GM12865 (cell line): Measurements from ENCODE around the gene FAM50A.

Experiments used
- DNase-seq: peaks from one replicate; pipeline ENCODE4 v3.0.0; 2010; ENCODE audit warnings: low read depth
- H3K4me3 ChIP-seq: 2 replicates; pipeline ENCODE4 v1.5.1; 2011; ENCODE audit warnings: mild to moderate bottlenecking, low read depth, low read length, control low read depth
- CTCF ChIP-seq: IDR thresholded peaks from 2 replicates; pipeline ENCODE4 v1.5.1; 2011; ENCODE audit warnings: low read length, control low read depth, low read depth, inconsistent platforms; ENCODE audit not compliant: insufficient read depth; ENCODE audit errors: missing control alignments

The FAM50A gene

GRCh38 chrX:154404625-154405192 is 39.2 kb upstream of the FAM50A start:
- no peak for TF ChIP-seq CTCF
- no peak overlapping the region for H3K4me3 ChIP-seq

GRCh38 chrX:154408659-154409221 is 35.2 kb upstream of the FAM50A start:
- peak overlapping the region; percentile 48 for H3K4me3 ChIP-seq
- TF ChIP-seq CTCF, result no peak
- peak; percentile 20 for DNase-seq

More at GRCh38 chrX:154404625-154405192, 39.2 kb upstream of the FAM50A start:
- DNase-seq, result no peak

- TF ChIP-seq CTCF, result no peak
- peak within 1 kb of the TSS; percentile 48 for H3K4me3 ChIP-seq
- peak; percentile 80 for DNase-seq
These were observed 34.6 kb upstream of the FAM50A start, which contains the start of gene DNASE1L1 for GRCh38 chrX:154409222-154409871. TSS of gene DNASE1L1 (minus strand) at chrX:154409254. CDS start at chrX:154405568, 3,686 bp downstream.

- DNase-seq, result peak; percentile 73
- TF ChIP-seq CTCF, result no peak
These were observed 32.0 kb upstream of the FAM50A start for GRCh38 chrX:154411981-154412340.

DNA sequence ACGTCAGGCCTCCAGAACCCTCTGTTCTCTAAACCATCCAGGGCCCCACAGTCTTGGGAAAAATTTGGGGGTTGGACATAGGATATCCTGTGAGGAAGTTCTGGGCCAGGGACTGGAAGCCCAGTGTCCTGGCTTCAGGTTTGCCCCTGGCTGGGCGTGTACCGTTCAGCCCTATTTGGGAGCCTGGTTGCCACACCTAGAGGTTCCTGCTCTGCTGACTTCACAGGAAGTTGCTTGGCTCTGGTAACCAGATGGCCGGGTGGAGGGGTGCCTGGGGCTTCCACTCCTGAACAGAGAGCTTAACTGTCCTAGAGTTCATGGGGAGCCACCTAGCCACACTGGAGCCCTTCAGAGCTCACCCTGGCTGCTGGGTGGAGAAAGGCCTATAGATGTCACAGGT is 31.5 kb upstream of the FAM50A start:
- TF ChIP-seq CTCF, result no peak
- H3K4me3 ChIP-seq, result peak overlapping the region; percentile 54
- DNase-seq, result peak; percentile 48

More at GRCh38 chrX:154411981-154412340, 32.0 kb upstream of the FAM50A start:
- peak overlapping the region; percentile 54 for H3K4me3 ChIP-seq

DNA sequence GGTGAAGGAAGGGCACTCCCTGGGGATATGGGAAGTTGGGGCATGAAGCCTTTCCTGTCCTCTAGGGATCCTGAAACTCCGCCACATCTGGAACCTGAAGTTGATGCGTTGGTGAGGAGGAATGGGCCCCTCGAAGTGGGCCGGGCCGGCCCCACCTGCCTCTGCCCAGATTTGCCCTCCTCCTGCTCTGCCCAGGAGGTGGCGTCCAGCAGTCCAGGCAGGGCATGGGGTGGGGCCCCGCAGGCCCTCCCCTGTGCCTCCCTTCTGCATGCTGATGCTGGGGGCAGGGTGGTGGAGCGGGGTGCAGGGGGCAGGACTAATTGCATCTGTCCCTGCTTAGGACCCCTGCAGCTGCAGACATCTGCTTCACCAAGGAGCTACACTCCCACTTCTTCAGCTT is 30.8 kb upstream of the FAM50A start:
- no peak for DNase-seq
- TF ChIP-seq CTCF, result no peak
- H3K4me3 ChIP-seq, result no peak overlapping the region
